PC-9 (cell line): ENCODE results near the gene ZNF763. TPM values are rescaled to one million over a fixed set of nuclear protein-coding genes. Genes with fewer than 3 reads are reported as not detected.

Source experiments
- BruUV-seq: library from RNA; stranded (reverse); fragments of 400-500 nt; replicated peaks from 2 replicates; lab custom pipeline; 2021; lab: Mats Ljungman, UMichigan
- CTCF ChIA-PET: fragments of 300-600 bp; sonication (Branson Sonifier 250); formaldehyde crosslinking; loops from one replicate; lab custom pipeline; 2022; ENCODE audit warnings: antibody characterized with exemption; lab: Charles Lee
- POLR2A ChIA-PET: fragments of 300-600 bp; sonication (Branson Sonifier 250); formaldehyde crosslinking; loops from one replicate; lab custom pipeline; 2022; ENCODE audit warnings: antibody characterized with exemption; ENCODE audit not compliant: unreplicated experiment; lab: Charles Lee
- DNase-seq, 2 experiments: peaks; one replicate each; pipeline versions ENCODE4 v3.0.0 to v3.0.0-alpha.2; 2015 to 2022; ENCODE audit warnings: mixed read lengths in 1 of 2
- H2AFZ ChIP-seq: fragments of 200-600 bp; sonication (generic); 2 replicates; pipeline ENCODE4 v1.8.1; 2017; ENCODE audit warnings: antibody characterized with exemption
- H3F3A ChIP-seq: fragments of 200-600 bp; sonication (generic); 2 replicates; pipeline ENCODE4 v1.8.1; 2017; ENCODE audit warnings: antibody characterized with exemption, mild to moderate bottlenecking, low read depth; ENCODE audit not compliant: insufficient read depth
- H3K27ac ChIP-seq: fragments of 200-600 bp; sonication (generic); 2 replicates; pipeline ENCODE4 v1.6.1; 2016; ENCODE audit warnings: mixed run types
- H3K27me3 ChIP-seq: fragments of 200-600 bp; sonication (generic); 2 replicates; pipeline ENCODE4 v1.6.1; 2016; ENCODE audit warnings: low read depth, mixed run types; ENCODE audit not compliant: insufficient read depth
- H3K36me3 ChIP-seq: fragments of 200-600 bp; sonication (generic); 2 replicates; pipeline ENCODE4 v1.6.1; 2016; ENCODE audit warnings: low read depth, mixed run types
- H3K4me1 ChIP-seq: fragments of 200-600 bp; sonication (generic); replicated peaks from 2 replicates; pipeline ENCODE4 v1.6.1; 2016; ENCODE audit warnings: mixed run types; ENCODE audit not compliant: insufficient read depth
- H3K4me2 ChIP-seq: fragments of 200-600 bp; sonication (generic); 2 replicates; pipeline ENCODE4 v1.6.1; 2017; ENCODE audit warnings: mixed run types
- H3K4me3 ChIP-seq: fragments of 200-600 bp; sonication (generic); 2 replicates; pipeline ENCODE4 v1.6.1; 2016; ENCODE audit warnings: mixed run types
- H3K79me2 ChIP-seq: fragments of 200-600 bp; sonication (generic); 2 replicates; pipeline ENCODE4 v1.6.1; 2017; ENCODE audit warnings: low read depth, mixed run types
- H3K9me2 ChIP-seq: fragments of 200-600 bp; sonication (generic); 2 replicates; pipeline ENCODE4 v1.8.1; 2017; ENCODE audit warnings: mild to moderate bottlenecking; ENCODE audit not compliant: insufficient read depth
- H3K9me3 ChIP-seq: fragments of 200-600 bp; sonication (generic); 2 replicates; pipeline ENCODE4 v1.8.1; 2016; ENCODE audit warnings: low read depth; ENCODE audit not compliant: insufficient read depth
- H4K20me1 ChIP-seq: fragments of 200-600 bp; sonication (generic); 2 replicates; pipeline ENCODE4 v1.8.1; 2017; ENCODE audit not compliant: insufficient read depth
- CTCF ChIP-seq: fragments of 200-600 bp; sonication (generic); conservative IDR thresholded peaks from 2 replicates; pipeline ENCODE4 v1.6.1; 2017; ENCODE audit warnings: mixed run types, antibody characterized with exemption, mild to moderate bottlenecking, moderate library complexity
- EZH2 ChIP-seq: fragments of 200-600 bp; sonication (generic); IDR thresholded peaks from 2 replicates; pipeline ENCODE4 v1.8.0; 2017; ENCODE audit warnings: antibody characterized with exemption, low read depth
- intact Hi-C: fragments of 100-400 bp; cut with micrococcal nuclease; formaldehyde crosslinking; loops from one replicate; pipeline ENCODE4 v1.10.0; 2022; ENCODE audit not compliant: unreplicated experiment
- total RNA-seq: library from RNA; stranded (reverse); gene quantifications from 2 replicates; pipeline ENCODE4 v1.2.3, GENCODE V29; 2021

The ZNF763 gene
- total RNA-seq, 1 experiment from 2014 or later: 0.83 TPM

- DNase-seq: peak in 1 of 2 experiments; percentile 35
- Histone ChIP-seq H3K27ac (no peak overlapping the region), H3K79me2 (no peaks in the 10 kb centered on the region), H3K9me2 (no peaks in the 10 kb centered on the region), H3F3A (no peaks in the 10 kb centered on the region), H3K27me3 (peaks cover under 1% of the 10 kb centered on the region; the same call in 1 of the 2 replicates), H3K4me2 (no peak overlapping the region), H3K4me3 (no peak overlapping the region), H3K36me3 (no peaks in the 10 kb centered on the region), H2AFZ (no peak overlapping the region), H4K20me1 (no peaks in the 10 kb centered on the region), H3K9me3 (no peaks in the 10 kb centered on the region), H3K4me1 (no peaks in the 10 kb centered on the region)
- TF ChIP-seq CTCF (peak; percentile 78), EZH2 (no peak)
- CTCF ChIA-PET: interaction anchor here (0.5 to 1.0 kb wide), 3 partner anchors 25 to 176 kb away, joined by 3 read pairs; partner anchors contain the start of gene ZNF20
- BruUV-seq: no TSS peak
- POLR2A ChIA-PET: no interaction called here
- intact Hi-C loops: loop anchor here (2.0 kb wide), 2 partner anchors 25 to 705 kb away; a partner anchor contains a TSS
Observed at GRCh38 chr19:11963566-11964355, 1.1 kb upstream of the ZNF763 start.

DNA sequence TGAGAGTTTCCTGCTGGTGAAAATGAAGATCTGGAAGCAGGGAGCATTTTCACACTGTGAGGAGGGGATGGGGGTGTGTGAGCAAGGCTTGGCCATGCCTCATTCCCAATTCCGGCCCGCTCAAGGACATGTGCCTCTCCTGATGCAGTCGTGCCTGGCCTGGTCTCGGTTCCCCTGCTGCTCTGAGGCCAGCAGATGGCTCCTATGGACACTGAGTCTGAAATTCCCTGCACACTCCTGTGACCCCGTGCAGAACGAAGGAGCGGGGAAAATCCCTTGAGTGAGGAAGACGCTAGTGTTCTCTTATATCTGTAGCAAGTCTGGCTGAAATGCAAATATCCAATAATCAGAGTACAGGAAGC lies 363 bp upstream of the ZNF763 start:
- TF ChIP-seq EZH2 (no peak), CTCF (no peak)
- Histone ChIP-seq H3K27me3 (peaks cover 7% of the 10 kb centered on the region; the same call in 1 of the 2 replicates), H3K4me2 (no peak overlapping the region), H3K9me2 (no peaks in the 10 kb centered on the region), H3K36me3 (no peaks in the 10 kb centered on the region), H3K79me2 (no peaks in the 10 kb centered on the region), H3K4me1 (no peaks in the 10 kb centered on the region), H3F3A (no peaks in the 10 kb centered on the region), H3K9me3 (no peaks in the 10 kb centered on the region), H3K4me3 (no peak overlapping the region), H3K27ac (no peak overlapping the region), H2AFZ (no peak overlapping the region), H4K20me1 (no peaks in the 10 kb centered on the region)
- no TSS peak for BruUV-seq
- ChIA-PET POLR2A (no interaction called here), CTCF (interaction anchor here (0.5 to 1.0 kb wide), 3 partner anchors 24 to 176 kb away, joined by 3 read pairs; partner anchors contain the start of gene ZNF20)
- DNase-seq: no peak
- intact Hi-C loops: loop anchor here (2.0 kb wide), 2 partner anchors 24 to 704 kb away; a partner anchor contains a TSS

- no TSS peak for BruUV-seq
- intact Hi-C loops: no loop called here
- DNase-seq: no peak
Observed at GRCh38 chr19:11970174-11970573, 5.3 kb downstream of the ZNF763 start.

More at GRCh38 chr19:11970174-11970573, 5.3 kb downstream of the ZNF763 start:
- no peak overlapping the region for H3K4me3 ChIP-seq
- H3K27me3 ChIP-seq: peaks cover 7% of the 10 kb centered on the region; the same call in 1 of the 2 replicates
- 0 out of 2 replicates have a peak, but pooled peaks cover 3% of the 10 kb centered on the region for H3K9me3 ChIP-seq
- no peak overlapping the region for H3K27ac ChIP-seq
- H3K36me3 ChIP-seq: no peaks in the 10 kb centered on the region
- H3K4me2 ChIP-seq: no peak overlapping the region
- H3K4me1 ChIP-seq: no peaks in the 10 kb centered on the region
- POLR2A ChIA-PET: no interaction called here
- H3K79me2 ChIP-seq: no peaks in the 10 kb centered on the region
- TF ChIP-seq EZH2 (no peak), CTCF (no peak)
- H3F3A ChIP-seq: no peaks in the 10 kb centered on the region
- CTCF ChIA-PET: no interaction called here
- H3K9me2 ChIP-seq: no peaks in the 10 kb centered on the region; the same call in 1 of the 2 replicates
- no peaks in the 10 kb centered on the region for H4K20me1 ChIP-seq
- H2AFZ ChIP-seq: no peak overlapping the region
